ENCODE data around the gene CLEC1A.
"Not testable (repeated sequence)": the region's sequence is repeated elsewhere in the genome, so short reads cannot be mapped to it uniquely, and the experiment has no call there.

The CLEC1A gene

GRCh38 chr12:10052193-10052913, 46.4 kb downstream of the CLEC1A start:
- DNase-seq: no peak

DNA sequence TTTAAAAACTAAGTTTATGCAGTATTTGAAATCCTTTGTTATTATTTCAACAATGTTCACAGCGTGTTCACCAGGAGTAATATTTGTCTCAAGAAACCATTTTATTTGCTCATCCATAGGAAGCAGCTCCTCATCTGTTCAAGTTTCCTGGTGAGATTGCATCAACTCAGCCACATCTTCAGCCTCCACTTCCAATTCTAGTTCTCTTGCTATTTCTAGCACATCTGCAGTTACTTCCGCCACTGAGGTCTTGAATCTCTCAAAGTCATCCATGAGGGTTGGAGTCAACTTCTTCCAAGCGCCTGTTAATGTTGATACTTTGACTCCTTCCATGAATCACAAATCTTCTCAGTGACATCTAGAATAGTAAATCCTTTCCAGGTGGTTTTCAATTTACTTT, 50.3 kb downstream of the CLEC1A start:
- peak in 1 of 51 donors; percentile 4 for DNase-seq

GRCh38 chr12:10042167-10042566, 56.6 kb downstream of the CLEC1A start:
- no peak for DNase-seq

GRCh38 chr12:10033783-10034545, 64.8 kb downstream of the CLEC1A start:
- DNase-seq: no peak

DNA sequence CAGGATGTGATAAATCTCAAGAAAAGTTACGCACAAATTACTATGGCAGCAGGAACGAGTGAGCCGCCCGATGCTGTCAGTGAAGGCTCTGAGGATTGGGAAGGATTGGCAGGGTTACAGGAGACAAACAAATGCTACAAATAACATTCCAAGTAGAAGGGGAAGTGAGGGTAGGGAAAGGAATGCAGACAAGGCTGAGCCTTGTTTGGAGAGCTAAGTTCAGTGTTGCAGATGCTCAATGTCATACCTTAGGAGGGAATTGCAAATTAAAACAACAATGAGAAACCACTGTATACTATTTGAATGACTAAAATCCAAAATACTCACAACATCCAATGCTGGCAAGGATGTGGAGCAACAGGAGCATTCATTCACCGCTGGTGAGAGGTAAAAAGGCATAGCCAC, 67.0 kb downstream of the CLEC1A start:
- DNase-seq: no peak

DNA sequence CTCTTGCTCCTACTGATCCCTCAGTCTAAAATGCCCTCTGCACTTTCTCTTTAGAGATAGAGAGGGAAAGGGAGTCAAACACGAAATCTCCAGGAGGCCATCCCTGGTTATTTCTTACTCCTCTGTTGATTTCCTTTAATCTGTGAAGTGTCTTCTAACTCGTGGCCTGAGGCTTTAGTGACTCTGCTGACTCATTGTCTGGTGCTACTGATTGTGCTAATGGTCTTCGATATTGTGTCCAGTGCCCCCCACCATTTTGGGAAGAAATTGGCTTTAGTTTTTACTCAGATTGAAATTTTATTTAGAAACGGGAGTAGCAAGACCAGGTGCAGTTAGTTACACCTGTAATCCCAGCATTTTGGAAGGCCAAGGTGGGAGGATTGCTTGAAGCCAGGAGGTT, 67.5 kb downstream of the CLEC1A start:
- no peak for DNase-seq

GRCh38 chr12:10030446-10030845, 68.3 kb downstream of the CLEC1A start, which contains the start of gene CLEC9A:
CLEC9A (plus strand) TSS chr12:10030682; CDS start chr12:10052688, 22,006 bp downstream.
- DNase-seq: no peak

DNA sequence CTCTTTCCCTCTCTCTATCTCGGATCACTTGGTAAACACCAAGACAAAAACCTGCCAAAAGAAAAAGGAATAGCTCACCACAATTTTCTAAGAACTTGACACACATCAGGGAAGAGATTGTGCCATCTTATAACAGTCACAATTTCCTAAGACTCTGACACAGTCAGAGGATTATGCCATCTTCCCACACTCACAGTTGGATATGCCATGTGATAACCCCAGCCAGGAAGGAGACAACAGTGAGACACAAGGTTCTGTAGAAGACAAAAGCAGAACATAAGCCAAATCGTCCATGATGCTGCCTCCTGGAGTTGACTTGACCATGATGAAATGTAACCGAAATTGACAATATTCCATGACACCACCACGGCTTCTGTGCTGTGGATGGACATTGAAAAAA, 71.1 kb downstream of the CLEC1A start:
- DNase-seq: no peak

- DNase-seq: no peak
Measured at GRCh38 chr12:10027311-10027710, 71.5 kb downstream of the CLEC1A start.

GRCh38 chr12:10026666-10027065, 72.1 kb downstream of the CLEC1A start:
- not testable (repeated sequence) for DNase-seq

DNA sequence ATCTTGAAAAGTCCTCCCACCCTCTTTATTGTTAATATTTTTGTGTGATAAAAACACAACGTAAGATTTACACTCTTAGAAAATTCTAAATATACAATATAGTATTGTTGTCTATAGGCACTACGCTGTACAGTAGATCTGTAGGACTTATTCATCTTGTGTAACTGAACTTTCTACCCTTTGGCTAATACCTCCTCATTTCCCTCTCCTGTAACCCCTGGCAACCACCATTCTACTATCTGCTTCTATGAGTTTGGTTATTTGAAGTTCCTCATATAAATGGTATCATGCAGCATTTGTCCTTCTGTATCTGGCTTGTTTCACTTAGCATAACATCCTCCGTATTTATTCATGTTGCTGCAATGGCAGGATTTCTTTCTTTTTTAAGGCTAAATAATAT, 73.5 kb downstream of the CLEC1A start:
- DNase-seq: no peak

DNA sequence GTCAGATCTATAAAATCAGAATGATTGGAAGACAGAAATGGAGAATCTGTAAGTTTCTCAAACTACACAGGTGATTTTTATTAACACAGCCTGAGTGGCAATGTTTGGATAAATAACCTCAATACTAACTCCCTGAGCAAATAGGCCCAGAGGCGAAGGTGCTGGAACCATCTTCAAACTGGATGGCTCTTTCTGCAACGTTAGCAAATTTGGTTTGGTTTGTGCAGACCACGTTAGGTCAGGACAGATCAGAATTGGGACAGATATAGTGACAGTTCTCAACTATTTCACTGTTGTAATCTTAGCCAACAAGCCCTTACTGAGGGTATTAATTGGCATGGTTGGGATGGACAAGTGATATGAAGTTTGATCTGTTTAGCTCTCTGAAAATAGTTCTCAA, 77.4 kb downstream of the CLEC1A start:
- DNase-seq: no peak
